GM12878 (cell line): Measurements from ENCODE around the gene EML1. TPM values are rescaled to one million over a fixed set of nuclear protein-coding genes. Genes with fewer than 3 reads are reported as not detected.

ENCODE experiments used
- ATAC-seq: fragments of 200-7000 bp; cut with Tn5 transposase; 3 replicates; pipeline ENCODE4 v1.9.1; 2020; ENCODE audit warnings: mild to moderate bottlenecking, moderate library complexity
- BruUV-seq: library from RNA; stranded (reverse); fragments of 400-500 nt; replicated peaks from 2 replicates; lab custom pipeline; 2021; lab: Mats Ljungman, UMichigan
- CTCF ChIA-PET: fragments of 300-600 bp; sonication (Branson Sonifier 250); formaldehyde crosslinking; extraction: SDS; loops from one replicate; lab custom pipeline; 2021; ENCODE audit warnings: inconsistent platforms; lab: Yijun Ruan, JAX
- POLR2A ChIA-PET: fragments of 350-600 bp; formaldehyde crosslinking; extraction: SDS; loops from one replicate; lab custom pipeline; 2021; ENCODE audit warnings: inconsistent platforms; lab: Charles Lee
- RAD21 ChIA-PET: fragments of 300-600 bp; sonication (Branson Sonifier 250); formaldehyde crosslinking; loops from one replicate; lab custom pipeline; 2023; ENCODE audit warnings: antibody characterized with exemption; ENCODE audit not compliant: unreplicated experiment; lab: Charles Lee
- SMC1A ChIA-PET: fragments of 300-600 bp; sonication (Branson Sonifier 250); formaldehyde crosslinking; loops from one replicate; lab custom pipeline; 2023; ENCODE audit not compliant: unreplicated experiment, uncharacterized antibody; lab: Charles Lee
- DNase-seq: peaks from one replicate; pipeline ENCODE4 v3.0.0-alpha.2; 2011; ENCODE audit warnings: low read depth, low spot score
- FAIRE-seq: peaks from 3 replicates; lab custom pipeline; 2011; peaks lifted over from hg19 to GRCh38; lab: Jason Lieb, UNC
- H2AFZ ChIP-seq: 2 replicates; pipeline ENCODE4 v1.6.0; 2011; ENCODE audit warnings: low read depth, low read length, control low read depth; ENCODE audit not compliant: control insufficient read depth
- H3K27ac ChIP-seq: 2 replicates; pipeline ENCODE4 v1.5.1; 2011; ENCODE audit warnings: control low read depth; ENCODE audit not compliant: control insufficient read depth, insufficient read depth
- H3K27me3 ChIP-seq, 2 experiments: replicated peaks in 1 of 2; 2 replicates each; pipeline versions ENCODE4 v1.6.0 to v1.6.1; 2011; ENCODE audit warnings: low read length in 1 of 2; ENCODE audit not compliant: control insufficient read depth in 2 of 2, insufficient read depth in 2 of 2
- H3K36me3 ChIP-seq, 2 experiments: 2 replicates each; pipeline ENCODE4 v1.5.1; 2011; ENCODE audit warnings: low read length in 1 of 2; ENCODE audit not compliant: control insufficient read depth in 2 of 2, insufficient read depth in 2 of 2
- H3K4me1 ChIP-seq: 2 replicates; pipeline ENCODE4 v1.6.1; 2011; ENCODE audit warnings: mild to moderate bottlenecking, low read length, moderate library complexity, mixed read lengths; ENCODE audit not compliant: control insufficient read depth, insufficient read depth
- H3K4me2 ChIP-seq: 2 replicates; pipeline ENCODE4 v1.6.0; 2011; ENCODE audit warnings: control low read depth; ENCODE audit not compliant: control insufficient read depth, insufficient read depth
- H3K4me3 ChIP-seq: fragments of 200-600 bp; sonication (generic); 2 replicates; pipeline ENCODE4 v1.5.1; 2016
- H3K79me2 ChIP-seq: 2 replicates; pipeline ENCODE4 v1.6.0; 2011; ENCODE audit warnings: low read length; ENCODE audit not compliant: control insufficient read depth, insufficient read depth
- H3K9ac ChIP-seq: 2 replicates; pipeline ENCODE4 v1.8.0; 2011; ENCODE audit warnings: low read length, control low read depth, mixed read lengths; ENCODE audit not compliant: control insufficient read depth, insufficient read depth
- H3K9me3 ChIP-seq: replicated peaks from 3 replicates; pipeline ENCODE4 v1.5.1; 2011; ENCODE audit warnings: mild to moderate bottlenecking, low read length; ENCODE audit not compliant: control insufficient read depth, insufficient read depth
- H4K20me1 ChIP-seq: 2 replicates; pipeline ENCODE4 v1.6.0; 2011; ENCODE audit not compliant: control insufficient read depth, insufficient read depth
- NFYA ChIP-seq: IDR thresholded peaks from 2 replicates; pipeline ENCODE4 v1.6.1; 2011; ENCODE audit warnings: low read depth, mild to moderate bottlenecking, low read length, improper control_type of control experiment, borderline replicate concordance
- NR2C2 ChIP-seq: IDR thresholded peaks from 2 replicates; pipeline ENCODE4 v1.6.1; 2011; ENCODE audit warnings: borderline replicate concordance, low read depth; ENCODE audit not compliant: control insufficient read depth, insufficient read length
- PML ChIP-seq: IDR thresholded peaks from 2 replicates; pipeline ENCODE4 v1.6.1; 2012; ENCODE audit warnings: low read length, inconsistent platforms
- SREBF2 ChIP-seq: IDR thresholded peaks from 2 replicates; pipeline ENCODE4 v1.6.1; 2012; ENCODE audit warnings: mild to moderate bottlenecking, low read length
- YY1 ChIP-seq: IDR thresholded peaks from 2 replicates; pipeline ENCODE4 v1.6.1; 2011; ENCODE audit warnings: low read depth, mild to moderate bottlenecking, low read length
- WGBS: methylation state at CpG from one replicate; pipeline ENCODE4 v1.1.6; 2016; ENCODE audit warnings: low lambda C conversion rate; ENCODE audit not compliant: insufficient replicate concordance, insufficient coverage; ENCODE audit errors: missing lambda C conversion rate; 5-methylcytosine and 5-hydroxymethylcytosine counted together
- in situ Hi-C: fragments of 300-500 bp; cut with MboI; formaldehyde crosslinking; loops from 9 replicates; pipeline ENCODE4 v1.14.3; 2018; ENCODE audit warnings: mixed read lengths
- intact Hi-C: fragments of 100-400 bp; cut with micrococcal nuclease; formaldehyde crosslinking; loops from one replicate; pipeline ENCODE4 v1.14.2; 2022; ENCODE audit not compliant: unreplicated experiment
- polyA plus RNA-seq, 11 experiments: library from polyadenylated mRNA; depleted of rRNA in 4 of 11; unstranded in 6 of 11; stranded (reverse) in 5 of 11; fragments of >200 nt; fragmentation: Nextera tagmentation in 4 of 11; fragmentation: Illumina TruSeq in 1 of 11; extraction: Ambion mirVana in 4 of 11; extraction: Trizol in 1 of 11; gene quantifications; 1 replicate in 1 of 11; 2 replicates in 10 of 11; pipeline versions ENCODE4 v1.2.1 to v1.2.3, GENCODE V29; 2011 to 2016; ENCODE audit warnings: inconsistent platforms in 2 of 11, missing spikeins in 2 of 11, low read depth in 1 of 11
- total RNA-seq, 4 experiments: library from RNA; depleted of rRNA in 3 of 4; stranded (reverse); fragments of >200 nt in 3 of 4; fragmentation: Illumina TruSeq in 1 of 4; extraction: Trizol in 1 of 4; gene quantifications; 2 replicates each; pipeline versions ENCODE4 v1.2.1 to v1.2.3, GENCODE V29; 2013 to 2021
- TF ChIP-seq, protein P1 (sequence below), 3 experiments: IDR thresholded peaks in 2 of 3; conservative IDR thresholded peaks in 1 of 3; 2 replicates each; pipeline ENCODE4 v1.5.1; 2011; ENCODE audit warnings: low read depth in 3 of 3, low read length in 3 of 3, mild to moderate bottlenecking in 3 of 3, control low read depth in 2 of 3, moderate library complexity in 2 of 3, inconsistent platforms in 1 of 3, mixed read lengths in 1 of 3; ENCODE audit not compliant: control insufficient read depth in 2 of 3, insufficient read depth in 1 of 3; ENCODE audit errors: extremely low read depth in 1 of 3
- TF ChIP-seq, protein P2 (sequence below): fragments of 150-350 bp; IDR thresholded peaks from 2 replicates; pipeline ENCODE4 v1.6.1; 2014; ENCODE audit warnings: mild to moderate bottlenecking, low read depth, low read length
- TF ChIP-seq, protein P3 (sequence below): IDR thresholded peaks from 2 replicates; pipeline ENCODE4 v1.6.1; 2011; ENCODE audit warnings: borderline replicate concordance, low read depth, mild to moderate bottlenecking, moderate library complexity, mixed read lengths, low read length; ENCODE audit not compliant: insufficient read depth; ENCODE audit errors: extremely low read length
- TF ChIP-seq, protein P4 (sequence below): fragments of 450-650 bp; IDR thresholded peaks from 2 replicates; pipeline ENCODE4 v1.6.1; 2016; ENCODE audit warnings: mild to moderate bottlenecking
- TF ChIP-seq, protein P5 (sequence below): fragments of 150-350 bp; IDR thresholded peaks from 2 replicates; pipeline ENCODE4 v1.6.1; 2016; ENCODE audit warnings: low read depth, low read length

The EML1 gene
- total and polyA plus RNA-seq, 10 of the 15 experiments (the other 5 are each of a cell fraction or from before 2014, with no cell fraction given) = 0.05 to 3.4 (median 0.11) TPM; not detected in 3

DNA sequence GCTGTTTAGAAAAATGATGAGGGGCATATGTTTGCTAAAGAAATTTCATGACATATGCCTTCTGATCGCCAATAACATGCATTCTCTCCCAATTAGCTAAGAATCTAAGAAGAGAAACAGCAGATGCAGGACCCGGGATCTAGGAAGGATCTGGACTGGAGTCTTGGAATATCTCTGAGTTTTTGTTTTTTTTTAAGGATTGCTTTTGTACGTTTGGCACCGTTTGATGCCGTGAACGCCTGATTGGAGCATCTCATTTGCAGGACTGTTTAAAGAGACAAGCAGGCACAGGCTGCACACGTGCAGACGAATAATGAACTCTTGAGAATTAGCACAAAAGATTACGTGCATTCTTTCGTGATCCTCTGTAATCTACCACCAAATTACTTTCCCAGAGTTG lies 13.6 kb downstream of the EML1 start:
- no TSS peak for BruUV-seq
- 25% methylated on average over 10 of the region's 10 CpGs for WGBS
- Histone ChIP-seq H3K9me3 (no peaks in the 10 kb centered on the region), H4K20me1 (no peaks in the 10 kb centered on the region), H3K4me1 (no peaks in the 10 kb centered on the region), H3K4me3 (no peak overlapping the region), H2AFZ (no peak overlapping the region), H3K27me3 (peaks cover 2 to 8% of the 10 kb centered on the region in 2 experiments; a peak in 3 of 4 replicates), H3K79me2 (no peaks in the 10 kb centered on the region), H3K4me2 (no peak overlapping the region), H3K36me3 (no peaks in the 10 kb centered on the region), H3K9ac (no peak overlapping the region), H3K27ac (no peak overlapping the region)
- RAD21 ChIA-PET = no interaction called here
- SMC1A ChIA-PET = no interaction called here
- FAIRE-seq (no peak), ATAC-seq (no peak), DNase-seq (no peak)
- POLR2A ChIA-PET = no interaction called here
- CTCF ChIA-PET = no interaction called here
- intact Hi-C loops = no loop called here
- no peak for TF ChIP-seq SREBF2
- TF ChIP-seq, protein P1, sequence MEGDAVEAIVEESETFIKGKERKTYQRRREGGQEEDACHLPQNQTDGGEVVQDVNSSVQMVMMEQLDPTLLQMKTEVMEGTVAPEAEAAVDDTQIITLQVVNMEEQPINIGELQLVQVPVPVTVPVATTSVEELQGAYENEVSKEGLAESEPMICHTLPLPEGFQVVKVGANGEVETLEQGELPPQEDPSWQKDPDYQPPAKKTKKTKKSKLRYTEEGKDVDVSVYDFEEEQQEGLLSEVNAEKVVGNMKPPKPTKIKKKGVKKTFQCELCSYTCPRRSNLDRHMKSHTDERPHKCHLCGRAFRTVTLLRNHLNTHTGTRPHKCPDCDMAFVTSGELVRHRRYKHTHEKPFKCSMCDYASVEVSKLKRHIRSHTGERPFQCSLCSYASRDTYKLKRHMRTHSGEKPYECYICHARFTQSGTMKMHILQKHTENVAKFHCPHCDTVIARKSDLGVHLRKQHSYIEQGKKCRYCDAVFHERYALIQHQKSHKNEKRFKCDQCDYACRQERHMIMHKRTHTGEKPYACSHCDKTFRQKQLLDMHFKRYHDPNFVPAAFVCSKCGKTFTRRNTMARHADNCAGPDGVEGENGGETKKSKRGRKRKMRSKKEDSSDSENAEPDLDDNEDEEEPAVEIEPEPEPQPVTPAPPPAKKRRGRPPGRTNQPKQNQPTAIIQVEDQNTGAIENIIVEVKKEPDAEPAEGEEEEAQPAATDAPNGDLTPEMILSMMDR (IDR thresholded peaks at IDR 0.05 in 2 of 3, conservative IDR thresholded peaks at IDR 0.05 in 1 of 3; ENCODE audit: control insufficient read depth in 2 of 3, extremely low read depth in 1 of 3, insufficient read depth in 1 of 3, low read depth in 3 of 3, low read length in 3 of 3) = no peak
- no peak for TF ChIP-seq NFYA
- no peak for TF ChIP-seq NR2C2
- TF ChIP-seq, protein P2, sequence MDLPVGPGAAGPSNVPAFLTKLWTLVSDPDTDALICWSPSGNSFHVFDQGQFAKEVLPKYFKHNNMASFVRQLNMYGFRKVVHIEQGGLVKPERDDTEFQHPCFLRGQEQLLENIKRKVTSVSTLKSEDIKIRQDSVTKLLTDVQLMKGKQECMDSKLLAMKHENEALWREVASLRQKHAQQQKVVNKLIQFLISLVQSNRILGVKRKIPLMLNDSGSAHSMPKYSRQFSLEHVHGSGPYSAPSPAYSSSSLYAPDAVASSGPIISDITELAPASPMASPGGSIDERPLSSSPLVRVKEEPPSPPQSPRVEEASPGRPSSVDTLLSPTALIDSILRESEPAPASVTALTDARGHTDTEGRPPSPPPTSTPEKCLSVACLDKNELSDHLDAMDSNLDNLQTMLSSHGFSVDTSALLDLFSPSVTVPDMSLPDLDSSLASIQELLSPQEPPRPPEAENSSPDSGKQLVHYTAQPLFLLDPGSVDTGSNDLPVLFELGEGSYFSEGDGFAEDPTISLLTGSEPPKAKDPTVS = no peak
- TF ChIP-seq, protein P3, sequence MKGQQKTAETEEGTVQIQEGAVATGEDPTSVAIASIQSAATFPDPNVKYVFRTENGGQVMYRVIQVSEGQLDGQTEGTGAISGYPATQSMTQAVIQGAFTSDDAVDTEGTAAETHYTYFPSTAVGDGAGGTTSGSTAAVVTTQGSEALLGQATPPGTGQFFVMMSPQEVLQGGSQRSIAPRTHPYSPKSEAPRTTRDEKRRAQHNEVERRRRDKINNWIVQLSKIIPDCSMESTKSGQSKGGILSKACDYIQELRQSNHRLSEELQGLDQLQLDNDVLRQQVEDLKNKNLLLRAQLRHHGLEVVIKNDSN = no peak
- no peak for TF ChIP-seq PML
- TF ChIP-seq, protein P4, sequence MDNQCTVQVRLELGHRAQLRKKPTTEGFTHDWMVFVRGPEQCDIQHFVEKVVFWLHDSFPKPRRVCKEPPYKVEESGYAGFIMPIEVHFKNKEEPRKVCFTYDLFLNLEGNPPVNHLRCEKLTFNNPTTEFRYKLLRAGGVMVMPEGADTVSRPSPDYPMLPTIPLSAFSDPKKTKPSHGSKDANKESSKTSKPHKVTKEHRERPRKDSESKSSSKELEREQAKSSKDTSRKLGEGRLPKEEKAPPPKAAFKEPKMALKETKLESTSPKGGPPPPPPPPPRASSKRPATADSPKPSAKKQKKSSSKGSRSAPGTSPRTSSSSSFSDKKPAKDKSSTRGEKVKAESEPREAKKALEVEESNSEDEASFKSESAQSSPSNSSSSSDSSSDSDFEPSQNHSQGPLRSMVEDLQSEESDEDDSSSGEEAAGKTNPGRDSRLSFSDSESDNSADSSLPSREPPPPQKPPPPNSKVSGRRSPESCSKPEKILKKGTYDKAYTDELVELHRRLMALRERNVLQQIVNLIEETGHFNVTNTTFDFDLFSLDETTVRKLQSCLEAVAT = no peak
- TF ChIP-seq YY1 = no peak
- TF ChIP-seq, protein P5, sequence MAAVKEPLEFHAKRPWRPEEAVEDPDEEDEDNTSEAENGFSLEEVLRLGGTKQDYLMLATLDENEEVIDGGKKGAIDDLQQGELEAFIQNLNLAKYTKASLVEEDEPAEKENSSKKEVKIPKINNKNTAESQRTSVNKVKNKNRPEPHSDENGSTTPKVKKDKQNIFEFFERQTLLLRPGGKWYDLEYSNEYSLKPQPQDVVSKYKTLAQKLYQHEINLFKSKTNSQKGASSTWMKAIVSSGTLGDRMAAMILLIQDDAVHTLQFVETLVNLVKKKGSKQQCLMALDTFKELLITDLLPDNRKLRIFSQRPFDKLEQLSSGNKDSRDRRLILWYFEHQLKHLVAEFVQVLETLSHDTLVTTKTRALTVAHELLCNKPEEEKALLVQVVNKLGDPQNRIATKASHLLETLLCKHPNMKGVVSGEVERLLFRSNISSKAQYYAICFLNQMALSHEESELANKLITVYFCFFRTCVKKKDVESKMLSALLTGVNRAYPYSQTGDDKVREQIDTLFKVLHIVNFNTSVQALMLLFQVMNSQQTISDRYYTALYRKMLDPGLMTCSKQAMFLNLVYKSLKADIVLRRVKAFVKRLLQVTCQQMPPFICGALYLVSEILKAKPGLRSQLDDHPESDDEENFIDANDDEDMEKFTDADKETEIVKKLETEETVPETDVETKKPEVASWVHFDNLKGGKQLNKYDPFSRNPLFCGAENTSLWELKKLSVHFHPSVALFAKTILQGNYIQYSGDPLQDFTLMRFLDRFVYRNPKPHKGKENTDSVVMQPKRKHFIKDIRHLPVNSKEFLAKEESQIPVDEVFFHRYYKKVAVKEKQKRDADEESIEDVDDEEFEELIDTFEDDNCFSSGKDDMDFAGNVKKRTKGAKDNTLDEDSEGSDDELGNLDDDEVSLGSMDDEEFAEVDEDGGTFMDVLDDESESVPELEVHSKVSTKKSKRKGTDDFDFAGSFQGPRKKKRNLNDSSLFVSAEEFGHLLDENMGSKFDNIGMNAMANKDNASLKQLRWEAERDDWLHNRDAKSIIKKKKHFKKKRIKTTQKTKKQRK = no peak
- in situ Hi-C loops = no loop called here
